GM08714 (cell line): ENCODE results near the gene OR4D1.

Experiments
- H3K4me3 ChIP-seq: fragments of 200-500 bp; sonication (Bioruptor generic); 2 replicates; pipeline ENCODE4 v1.5.1; 2014; ENCODE audit warnings: mild to moderate bottlenecking, low read length, inconsistent platforms
- ZNF274 ChIP-seq: IDR thresholded peaks from 2 replicates; pipeline ENCODE4 v1.6.1; 2012; ENCODE audit warnings: mild to moderate bottlenecking, low read depth, low read length

The OR4D1 gene

GRCh38 chr17:58172369-58173071, 24.3 kb downstream of the OR4D1 start:
- H3K4me3 ChIP-seq: no peak overlapping the region
- TF ChIP-seq ZNF274: no peak

- no peak for TF ChIP-seq ZNF274
- no peak overlapping the region for H3K4me3 ChIP-seq
Observed at GRCh38 chr17:58174871-58175270, 26.7 kb downstream of the OR4D1 start.

- no peak overlapping the region for H3K4me3 ChIP-seq
- TF ChIP-seq ZNF274: no peak
Observed at GRCh38 chr17:58176200-58176599, 28.0 kb downstream of the OR4D1 start.

GRCh38 chr17:58181796-58182195, 33.6 kb downstream of the OR4D1 start:
- no peak for TF ChIP-seq ZNF274
- no peak overlapping the region for H3K4me3 ChIP-seq

GRCh38 chr17:58183514-58183913, 35.3 kb downstream of the OR4D1 start:
- no peak for TF ChIP-seq ZNF274
- no peak overlapping the region for H3K4me3 ChIP-seq

GRCh38 chr17:58184308-58184985, 36.3 kb downstream of the OR4D1 start:
- no peak for TF ChIP-seq ZNF274
- H3K4me3 ChIP-seq: no peak overlapping the region

- TF ChIP-seq ZNF274: no peak
Observed at GRCh38 chr17:58184986-58185761, 37.0 kb downstream of the OR4D1 start.

GRCh38 chr17:58186591-58186990, 38.4 kb downstream of the OR4D1 start:
- TF ChIP-seq ZNF274: no peak
- H3K4me3 ChIP-seq: no peak overlapping the region

More at GRCh38 chr17:58184986-58185761, 37.0 kb downstream of the OR4D1 start:
- no peak overlapping the region for H3K4me3 ChIP-seq

GRCh38 chr17:58187063-58187462, 38.9 kb downstream of the OR4D1 start:
- no peak overlapping the region for H3K4me3 ChIP-seq
- no peak for TF ChIP-seq ZNF274

- no peak for TF ChIP-seq ZNF274
Observed at GRCh38 chr17:58187675-58188074, 39.5 kb downstream of the OR4D1 start.

GRCh38 chr17:58189436-58190146, 41.4 kb downstream of the OR4D1 start:
- no peak overlapping the region for H3K4me3 ChIP-seq
- TF ChIP-seq ZNF274: no peak

More at GRCh38 chr17:58187675-58188074, 39.5 kb downstream of the OR4D1 start:
- H3K4me3 ChIP-seq: no peak overlapping the region

- no peak for TF ChIP-seq ZNF274
- no peak overlapping the region for H3K4me3 ChIP-seq
Observed at GRCh38 chr17:58191241-58191896, 43.2 kb downstream of the OR4D1 start.

- no peak for TF ChIP-seq ZNF274
Observed at GRCh38 chr17:58192612-58193011, 44.4 kb downstream of the OR4D1 start, which contains the start of gene EPX. TSS of gene EPX (plus strand) at chr17:58192726. CDS start at chr17:58192847, 121 bp downstream.

More at GRCh38 chr17:58192612-58193011, 44.4 kb downstream of the OR4D1 start, which contains the start of gene EPX:
- no peak within 1 kb of the TSS for H3K4me3 ChIP-seq
